SKM-1 treated with dmso at 0.1 percent for 144 hours (cell line): ENCODE data around the gene PARP11.
A peak's percentile ranks its signal among the peaks of the same experiment; 100 is the strongest.

ENCODE experiments used
- DNase-seq: peaks from one replicate; lab custom pipeline; 2025; ENCODE audit not compliant: unreplicated experiment; lab: John Stamatoyannopoulos, UW

PARP11 gene, protein sequence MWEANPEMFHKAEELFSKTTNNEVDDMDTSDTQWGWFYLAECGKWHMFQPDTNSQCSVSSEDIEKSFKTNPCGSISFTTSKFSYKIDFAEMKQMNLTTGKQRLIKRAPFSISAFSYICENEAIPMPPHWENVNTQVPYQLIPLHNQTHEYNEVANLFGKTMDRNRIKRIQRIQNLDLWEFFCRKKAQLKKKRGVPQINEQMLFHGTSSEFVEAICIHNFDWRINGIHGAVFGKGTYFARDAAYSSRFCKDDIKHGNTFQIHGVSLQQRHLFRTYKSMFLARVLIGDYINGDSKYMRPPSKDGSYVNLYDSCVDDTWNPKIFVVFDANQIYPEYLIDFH

DNA sequence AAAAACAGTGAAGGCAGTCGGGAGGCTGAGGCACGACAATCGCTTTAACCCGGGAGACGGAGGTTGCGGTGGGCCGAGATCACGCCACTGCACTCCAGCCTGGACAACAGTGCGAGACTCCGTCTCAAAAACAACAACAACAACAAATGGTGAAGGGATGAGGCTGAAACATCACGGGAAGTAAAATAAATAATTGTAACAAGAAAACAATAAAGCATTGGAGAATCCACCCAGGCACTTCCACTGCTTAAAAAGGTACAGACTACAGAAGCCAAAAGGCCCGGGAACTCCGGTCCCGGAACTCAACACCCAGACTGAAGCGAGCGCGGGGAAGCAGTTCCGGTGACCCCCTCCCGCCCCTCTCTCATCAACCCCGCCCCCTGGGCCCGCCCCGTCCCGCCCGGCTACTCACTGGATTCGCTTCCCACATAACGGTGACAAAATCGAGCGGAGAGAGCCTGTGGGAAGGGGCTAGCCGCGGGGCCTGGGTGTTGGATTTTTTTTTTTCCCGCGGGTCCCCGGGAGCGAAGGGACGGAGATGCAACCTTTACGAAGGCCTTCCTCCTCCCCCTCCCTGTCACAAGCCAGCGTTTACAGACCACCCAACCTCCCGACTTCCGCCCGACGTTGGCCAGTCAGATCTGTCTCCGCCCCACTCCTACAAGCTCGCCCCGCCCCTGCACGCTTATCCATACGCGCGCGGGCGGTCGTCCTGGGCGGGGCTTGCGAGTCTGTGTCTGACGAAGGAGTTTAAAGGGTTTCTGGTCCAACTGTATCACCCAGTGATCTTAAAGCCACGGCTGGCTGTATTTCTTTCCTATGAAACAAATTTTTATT is at the start of gene PARP11:
Gene PARP11 (minus strand): TSS at position 600 of the 837 bp plus-strand sequence. CDS start 170 bp downstream, at position 430.
- peak; percentile 72 for DNase-seq

DNA sequence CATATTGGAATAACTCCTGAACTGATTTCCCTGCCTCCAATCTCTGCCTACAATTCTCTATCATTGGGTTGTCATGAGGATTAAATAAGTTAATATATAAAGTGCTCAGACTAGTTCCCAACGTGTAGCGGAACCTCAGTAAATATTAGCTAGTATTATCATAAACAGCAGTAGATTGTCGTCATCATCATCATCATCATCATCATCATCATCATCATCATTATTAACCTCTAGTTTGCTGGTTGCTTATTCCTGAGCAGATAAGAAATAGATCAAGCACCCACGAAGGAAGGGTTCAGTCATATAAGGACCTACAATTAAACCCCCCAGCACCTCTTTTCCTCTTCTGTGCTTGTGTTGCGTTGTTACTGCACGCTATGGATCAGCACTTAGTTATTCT is 48.8 kb upstream of the PARP11 start:
- no peak for DNase-seq

DNA sequence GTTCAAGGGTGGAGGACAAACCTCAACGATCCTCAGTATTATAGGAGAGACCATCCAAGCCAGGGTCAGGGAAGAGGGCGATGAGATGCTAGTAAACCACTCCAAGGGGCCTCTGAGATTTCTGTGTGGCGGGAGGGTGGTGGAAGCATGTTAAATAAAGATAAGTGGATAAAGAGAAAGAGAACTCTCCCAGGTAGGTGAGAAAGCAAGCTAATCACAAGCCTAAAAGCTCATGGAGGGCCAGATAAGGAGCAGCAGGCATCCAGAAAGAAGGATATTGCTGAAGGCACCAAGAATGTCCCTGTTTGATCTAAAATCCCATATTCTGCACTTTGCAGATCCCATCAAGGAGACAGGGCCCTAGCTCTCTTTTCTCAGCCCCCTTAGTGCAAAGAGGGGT is 48.3 kb upstream of the PARP11 start:
- DNase-seq = no peak

DNA sequence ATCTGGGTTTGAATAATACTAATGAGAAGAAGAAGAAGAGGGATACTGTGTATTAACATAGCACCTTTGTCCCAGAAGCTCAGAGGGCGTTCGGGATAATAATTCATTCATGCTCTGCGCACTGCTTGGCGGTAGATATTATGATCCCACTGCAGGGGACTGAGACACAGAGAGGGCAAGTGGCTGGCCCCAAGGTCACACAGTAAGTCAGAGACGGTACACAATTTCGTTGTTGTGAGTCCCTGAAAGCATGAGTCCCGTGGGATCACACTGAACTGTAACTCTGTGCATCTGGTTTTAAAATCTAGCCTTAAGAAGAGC is 47.9 kb upstream of the PARP11 start:
- no peak for DNase-seq

DNA sequence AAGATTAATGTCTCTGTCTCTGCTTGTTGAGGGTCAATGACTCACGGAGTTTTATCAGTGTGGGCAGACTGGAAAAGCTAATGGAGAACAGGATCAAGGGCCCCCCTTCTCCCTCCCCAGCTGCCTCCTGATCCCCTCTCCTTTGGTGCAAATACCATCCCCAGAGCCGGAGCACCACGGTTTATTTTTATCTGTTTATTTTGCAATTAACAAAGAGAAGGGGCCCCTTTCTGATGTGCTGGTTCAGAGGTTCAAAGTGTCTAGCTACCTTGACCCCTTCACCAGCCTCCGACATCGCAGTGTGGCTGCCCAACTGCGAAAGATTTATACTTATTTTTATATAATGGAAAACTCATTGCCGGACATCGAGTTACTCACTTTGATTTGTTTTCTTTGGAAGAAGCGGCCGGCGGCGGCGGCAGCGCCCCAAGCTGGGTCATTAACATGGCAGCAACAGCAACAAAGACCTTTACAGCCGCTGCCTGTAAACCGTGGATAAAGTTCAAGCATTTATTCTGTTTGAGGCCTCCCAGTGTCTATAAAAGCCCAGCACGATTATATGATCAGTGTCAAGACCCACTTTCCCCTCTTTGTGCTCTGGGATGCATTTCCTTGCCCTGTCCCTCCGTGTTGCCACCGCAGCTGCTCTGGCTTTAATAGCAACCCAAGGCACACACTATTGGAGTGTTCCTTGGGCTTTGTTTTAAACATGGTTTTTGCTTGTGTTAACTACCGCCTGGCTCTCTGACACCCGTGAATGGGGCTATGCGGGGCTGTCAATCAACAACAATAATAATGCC is 47.4 kb upstream of the PARP11 start:
- DNase-seq = no peak

DNA sequence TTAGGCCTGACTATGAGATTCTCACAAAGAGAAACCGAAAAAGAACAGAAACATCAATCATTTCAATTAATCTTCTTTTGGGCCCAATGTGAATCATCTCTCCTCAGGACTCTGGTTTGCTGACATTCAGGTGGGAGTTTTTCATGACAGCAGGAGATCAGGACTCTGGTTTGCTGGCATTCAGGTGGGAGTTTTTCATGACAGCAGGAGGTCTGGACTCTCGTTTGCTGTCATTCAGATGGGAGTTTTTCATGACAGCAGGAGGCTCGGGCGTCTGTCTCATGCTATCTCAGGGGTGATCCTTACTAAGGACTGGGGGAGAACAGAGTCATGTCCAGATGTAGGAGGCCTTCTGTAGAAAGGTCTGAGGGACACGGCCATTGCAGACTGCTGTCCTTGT is 40.1 kb upstream of the PARP11 start:
- no peak for DNase-seq

DNA sequence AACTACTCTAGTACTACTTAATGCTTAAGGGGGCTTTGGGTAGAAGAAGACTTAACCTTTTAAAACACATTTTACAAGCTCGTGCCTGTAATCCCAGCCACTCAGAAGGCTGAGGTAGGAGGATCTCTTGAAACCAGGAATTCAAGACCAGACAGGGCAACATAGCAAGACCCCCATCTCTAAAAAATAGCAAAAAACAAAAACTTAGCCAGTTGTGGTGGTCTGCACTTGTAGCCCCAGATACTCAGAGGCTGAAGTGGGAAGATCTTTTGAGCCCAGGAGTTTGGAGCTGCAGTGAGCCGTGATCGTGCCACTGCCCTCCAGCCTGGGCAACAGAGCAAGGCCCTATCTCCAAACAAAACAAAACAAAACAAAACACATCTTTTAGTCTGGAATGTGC is 39.7 kb upstream of the PARP11 start:
- no peak for DNase-seq

DNA sequence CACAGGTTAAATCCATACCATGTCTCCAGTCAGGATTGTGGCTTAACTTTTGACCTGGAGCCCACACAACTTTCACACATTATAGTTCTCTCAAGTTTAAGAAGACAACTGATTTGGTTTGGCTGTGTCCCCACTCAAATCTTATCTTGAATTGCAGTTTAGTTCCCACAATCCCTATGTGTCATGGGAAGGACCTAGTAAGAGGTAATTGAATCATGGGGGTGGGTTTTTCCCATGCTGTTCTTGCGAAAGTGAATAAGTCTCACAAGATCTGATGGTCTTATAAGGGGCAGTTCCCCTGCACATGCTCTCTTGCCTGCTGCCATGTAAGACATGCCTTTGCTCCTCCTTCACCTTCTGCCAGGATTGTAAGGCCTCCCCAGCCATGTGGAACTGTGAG is 38.2 kb upstream of the PARP11 start:
- no peak for DNase-seq

DNA sequence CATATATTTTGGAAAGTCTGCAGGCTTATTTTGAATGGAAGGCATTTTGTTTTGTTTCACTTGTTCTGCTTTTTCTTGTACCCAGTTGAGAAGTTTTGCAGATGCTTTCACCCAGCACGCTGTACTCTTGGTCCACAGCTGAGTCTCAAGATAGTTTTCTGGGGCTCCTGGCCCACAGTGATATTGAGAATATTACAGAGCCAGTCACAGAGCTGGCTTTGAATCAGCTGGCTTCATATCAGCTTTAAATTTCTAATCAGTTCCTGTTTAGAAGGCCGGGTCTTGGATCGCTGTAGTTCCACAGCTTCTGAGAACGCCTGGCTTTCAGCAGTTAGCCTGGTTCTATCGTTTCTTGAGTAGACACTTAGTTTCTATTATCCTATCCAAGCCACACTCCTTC is 32.5 kb upstream of the PARP11 start:
- DNase-seq = no peak

DNA sequence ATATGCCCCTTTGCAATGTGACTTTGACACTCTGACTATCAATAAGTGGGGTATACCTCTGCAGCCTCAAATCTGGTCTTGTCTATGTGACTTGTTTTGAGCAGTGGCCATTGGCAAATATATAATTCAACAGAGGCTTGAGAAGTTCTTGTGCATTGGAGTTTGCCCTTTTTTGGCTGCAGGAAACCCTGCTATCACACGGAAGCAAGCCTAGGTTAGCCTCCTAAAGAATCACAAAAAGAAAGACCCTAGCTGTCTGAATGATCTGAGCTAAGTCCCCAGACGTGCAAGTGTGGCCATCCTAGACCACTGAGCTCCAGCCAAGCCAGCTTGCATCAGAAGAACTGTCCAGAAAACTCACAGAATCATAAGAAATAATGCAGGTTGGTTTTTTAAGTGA is 31.8 kb upstream of the PARP11 start:
- no peak for DNase-seq

DNA sequence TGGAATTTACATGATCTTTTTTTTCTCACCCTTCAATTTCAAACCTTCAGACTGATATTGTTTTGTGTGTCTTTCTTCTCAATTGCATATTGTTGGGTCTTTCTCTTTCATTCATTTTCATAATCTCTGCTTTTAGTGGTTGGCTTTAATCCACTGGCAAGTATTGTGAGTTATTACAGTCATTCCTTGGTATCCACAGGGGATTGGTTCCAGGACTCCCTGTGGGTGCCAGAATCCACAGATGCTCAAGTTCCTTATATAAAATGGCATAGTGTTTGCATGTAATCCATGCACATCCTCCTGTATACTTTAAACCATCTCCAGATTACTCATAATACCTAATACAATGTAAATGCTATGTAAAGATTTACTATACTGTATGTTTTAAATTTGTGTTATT is 29.7 kb upstream of the PARP11 start:
- no peak for DNase-seq

DNA sequence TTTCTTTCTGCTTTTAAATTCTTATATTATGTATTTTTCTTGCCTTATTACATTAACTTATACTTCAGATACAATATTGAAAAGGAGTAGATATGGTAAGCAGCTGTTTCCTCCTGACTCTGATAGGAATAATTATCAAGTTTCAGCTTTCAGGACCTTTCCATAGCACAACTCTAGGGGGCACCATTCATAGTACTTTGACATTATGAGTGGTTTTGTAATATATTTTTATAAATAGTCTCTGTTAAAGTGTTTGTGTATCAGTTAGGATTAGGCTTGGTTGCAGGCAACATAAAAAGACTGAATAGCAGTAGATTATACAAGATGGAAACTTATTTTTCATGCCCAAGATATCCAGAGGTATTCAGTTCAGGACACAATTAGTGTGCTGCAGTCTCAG is 27.9 kb upstream of the PARP11 start:
- no peak for DNase-seq

DNA sequence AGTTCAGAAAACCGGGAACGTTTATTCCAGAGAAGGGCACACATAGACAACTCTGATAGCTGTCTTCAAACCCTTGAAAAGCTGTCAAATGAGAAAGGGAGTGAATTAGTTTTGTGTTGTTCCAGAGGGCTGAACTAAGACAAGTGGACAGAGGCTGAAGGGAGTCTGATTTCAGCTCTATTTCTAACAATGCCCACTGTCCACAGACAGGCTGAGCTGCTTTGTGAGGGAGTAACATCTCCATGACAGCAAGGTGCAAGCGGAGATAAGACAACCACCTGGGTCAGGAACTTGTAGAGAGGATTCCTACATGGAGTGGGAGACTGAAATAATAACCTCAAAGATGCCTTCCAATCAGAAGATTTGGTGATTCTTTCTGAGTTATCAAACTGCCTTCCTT is 25.6 kb upstream of the PARP11 start:
- no peak for DNase-seq

DNA sequence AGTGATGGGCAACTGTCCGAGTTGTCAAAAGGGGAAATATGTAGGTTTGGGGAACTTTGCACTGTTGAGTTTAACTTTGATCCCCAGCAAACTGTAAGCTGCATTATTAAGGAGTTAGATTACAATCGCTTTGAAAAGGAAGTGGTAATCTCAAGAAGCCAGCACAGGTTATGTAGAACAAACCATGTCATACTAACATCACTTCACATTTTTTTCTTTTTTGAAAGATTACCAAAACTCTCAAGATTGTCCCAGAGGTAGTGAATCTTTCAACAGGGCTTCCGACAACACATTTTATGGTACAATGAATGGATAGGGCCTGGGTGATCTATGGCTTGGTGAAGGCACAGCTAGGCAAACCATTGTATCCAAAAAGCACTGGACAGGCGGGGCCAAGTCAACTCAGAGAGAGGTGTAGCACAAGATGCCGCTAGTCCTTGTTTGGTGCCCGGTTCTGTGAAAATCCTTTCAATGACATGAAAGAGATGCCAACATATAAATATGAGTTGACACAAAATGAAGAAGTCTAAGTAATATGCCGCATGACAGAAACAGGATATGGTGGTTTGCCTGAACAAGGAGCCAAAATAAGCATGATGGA is 24.3 kb upstream of the PARP11 start:
- DNase-seq = no peak

DNA sequence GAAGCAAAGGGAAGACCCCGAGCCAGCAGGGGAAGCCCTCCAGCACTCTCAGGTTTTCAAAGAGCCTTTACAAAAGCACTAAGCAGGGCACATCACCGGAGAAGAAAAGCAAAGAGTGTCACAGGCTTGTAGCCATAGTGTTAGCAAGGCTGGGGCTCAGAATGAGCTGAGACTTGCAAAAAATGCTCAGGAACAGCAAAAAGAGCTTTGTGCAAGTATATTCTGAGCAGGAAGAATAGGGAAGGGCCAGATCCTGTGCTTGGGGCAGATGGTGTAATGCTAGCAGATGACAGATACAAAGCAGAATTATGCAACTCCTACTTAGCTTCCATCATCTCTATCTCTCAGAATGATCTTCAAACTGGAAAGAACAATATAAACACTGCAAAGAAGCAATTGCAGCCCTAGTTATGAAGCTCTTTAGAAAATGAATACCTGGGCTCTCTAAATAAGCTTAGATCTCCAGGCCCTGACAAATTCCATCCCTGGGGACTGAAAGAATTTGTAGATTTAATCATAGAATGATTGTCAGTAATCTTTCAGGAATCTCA is 23.7 kb upstream of the PARP11 start:
- peak; percentile 78 for DNase-seq

DNA sequence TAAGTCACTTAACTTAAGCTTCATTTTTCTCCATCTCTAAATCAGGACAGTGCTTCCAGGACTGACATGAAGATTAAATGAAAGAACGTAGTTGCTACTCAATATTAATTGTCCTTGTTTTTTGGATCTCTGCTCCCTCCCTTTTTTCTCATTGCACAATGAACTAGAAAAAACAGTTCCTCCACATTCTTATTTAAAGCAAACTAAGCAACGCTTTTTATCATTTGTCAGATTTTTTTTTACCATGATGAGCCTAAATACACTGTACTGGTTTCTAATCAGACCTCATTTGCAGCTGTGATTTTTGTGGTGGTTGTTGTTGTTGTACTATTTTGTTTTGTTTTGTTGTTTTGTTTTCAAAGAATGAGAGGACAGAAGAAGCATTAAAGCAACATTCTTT is 23.2 kb upstream of the PARP11 start:
- no peak for DNase-seq

DNA sequence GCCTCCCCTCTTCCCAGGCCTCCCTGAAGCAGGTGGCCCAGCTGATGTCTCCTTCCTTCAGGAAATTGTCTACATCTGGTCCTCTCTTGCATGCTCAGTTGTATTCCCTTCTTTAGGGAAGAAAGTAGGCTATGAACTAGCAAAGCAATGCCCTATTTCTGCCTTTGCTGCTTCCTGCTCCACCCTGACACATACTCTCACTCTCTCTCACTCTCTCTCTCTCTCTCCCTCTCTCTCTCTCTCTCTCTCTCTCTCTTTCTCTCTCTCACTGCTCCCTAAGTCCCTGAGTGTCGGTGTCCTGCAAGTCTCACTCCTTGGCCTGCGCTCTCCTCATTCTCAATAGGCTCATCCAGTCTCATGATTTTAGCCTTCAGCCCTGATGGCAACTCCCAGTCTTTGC is 19.4 kb upstream of the PARP11 start:
- DNase-seq = no peak

DNA sequence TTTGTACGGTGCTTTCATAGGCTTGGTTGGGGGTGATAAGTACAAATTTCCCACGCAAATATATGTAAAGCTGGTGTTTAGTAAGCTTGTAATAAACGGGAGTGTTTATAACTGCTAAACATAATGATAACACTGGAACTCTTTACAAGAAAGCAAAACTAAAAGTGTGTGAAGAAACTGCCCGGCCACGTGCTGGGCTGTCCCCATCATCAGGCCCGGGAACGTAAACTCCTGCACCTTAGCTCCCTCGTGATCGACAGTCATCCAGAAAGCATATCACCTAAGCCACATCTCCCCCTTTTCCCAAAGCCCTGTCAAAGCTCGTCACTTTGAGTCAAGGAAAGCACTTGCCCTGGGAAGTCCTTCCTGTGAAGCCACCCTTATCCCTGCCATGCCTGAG is 18.0 kb upstream of the PARP11 start:
- DNase-seq = no peak

DNA sequence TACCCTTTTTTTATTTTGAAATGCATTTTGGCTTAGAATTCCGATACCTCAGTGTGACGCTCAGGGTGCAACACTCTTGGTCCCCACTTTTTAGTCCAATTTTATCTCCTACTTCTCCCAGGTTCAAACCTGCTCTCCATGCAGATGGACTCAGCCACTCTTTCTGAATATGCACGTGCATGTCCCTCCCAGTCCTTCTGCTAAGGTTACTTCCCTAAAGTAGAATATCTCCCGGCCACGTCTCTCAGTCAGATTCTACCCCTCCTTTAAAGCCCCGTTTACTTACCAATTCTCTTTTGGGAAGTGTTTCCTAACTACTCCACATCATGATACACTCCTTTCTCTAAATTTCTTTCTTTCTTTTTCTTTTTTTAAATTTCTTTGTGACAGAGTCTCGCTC is 15.5 kb upstream of the PARP11 start:
- peak; percentile 26 for DNase-seq

DNA sequence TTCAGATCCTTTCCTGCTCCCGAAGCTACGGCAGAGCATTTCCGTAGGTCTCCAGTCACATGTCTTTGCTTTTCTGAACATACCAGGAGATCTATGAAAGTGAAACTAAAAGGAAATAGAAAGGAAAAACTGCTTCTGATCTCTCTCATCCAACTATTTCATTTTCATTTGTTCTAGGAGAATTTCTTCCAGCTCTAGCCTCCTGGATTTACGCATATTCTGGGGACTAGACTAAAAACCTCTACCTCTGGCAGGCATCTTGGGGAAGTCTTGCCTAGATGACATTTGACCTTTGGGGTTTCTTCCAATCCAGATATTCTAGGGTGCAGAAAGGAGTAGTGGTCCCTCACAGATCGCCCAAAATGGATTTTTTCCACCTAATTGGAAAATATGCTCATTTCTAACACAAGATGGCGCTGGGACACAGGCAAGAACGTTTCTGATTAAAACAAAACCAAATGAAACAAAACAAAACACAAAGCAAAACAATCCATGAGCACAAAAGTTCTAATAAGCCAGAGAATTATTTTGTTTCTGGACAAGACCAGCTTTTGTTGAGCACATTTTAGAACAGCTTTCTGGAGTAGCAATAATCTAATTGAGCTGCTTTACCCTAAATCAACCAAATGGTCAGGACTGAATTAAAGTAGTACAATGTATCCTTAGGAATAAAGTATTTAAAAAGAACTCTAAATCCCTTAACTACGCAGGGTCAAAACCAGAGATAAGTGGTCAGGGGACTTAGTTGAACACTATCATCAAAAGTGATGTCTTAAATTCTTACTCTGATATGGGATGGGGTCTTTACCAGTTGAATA is 12.3 kb upstream of the PARP11 start:
- DNase-seq = no peak
